Measurements from ENCODE around the gene PCDHGC5.

Gene PCDHGC5

DNA sequence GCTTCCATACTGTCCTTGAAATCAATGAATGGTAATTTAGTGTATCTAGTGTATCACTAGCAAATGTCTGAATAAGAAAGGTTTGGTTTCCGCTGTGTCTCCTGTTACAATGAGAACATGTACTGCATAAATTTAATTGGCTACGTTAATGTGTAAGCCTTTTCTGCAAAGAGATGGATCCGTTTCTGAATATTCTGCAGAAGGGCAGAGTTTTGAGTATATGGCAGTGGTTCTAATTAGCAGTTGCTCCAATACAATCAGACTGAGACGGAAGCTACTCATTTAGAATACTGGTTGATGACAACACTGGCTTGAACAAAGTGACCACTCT is 4.6 kb upstream of the PCDHGC5 start:
- no peak for DNase-seq (ENCODE audit: low read depth)

DNA sequence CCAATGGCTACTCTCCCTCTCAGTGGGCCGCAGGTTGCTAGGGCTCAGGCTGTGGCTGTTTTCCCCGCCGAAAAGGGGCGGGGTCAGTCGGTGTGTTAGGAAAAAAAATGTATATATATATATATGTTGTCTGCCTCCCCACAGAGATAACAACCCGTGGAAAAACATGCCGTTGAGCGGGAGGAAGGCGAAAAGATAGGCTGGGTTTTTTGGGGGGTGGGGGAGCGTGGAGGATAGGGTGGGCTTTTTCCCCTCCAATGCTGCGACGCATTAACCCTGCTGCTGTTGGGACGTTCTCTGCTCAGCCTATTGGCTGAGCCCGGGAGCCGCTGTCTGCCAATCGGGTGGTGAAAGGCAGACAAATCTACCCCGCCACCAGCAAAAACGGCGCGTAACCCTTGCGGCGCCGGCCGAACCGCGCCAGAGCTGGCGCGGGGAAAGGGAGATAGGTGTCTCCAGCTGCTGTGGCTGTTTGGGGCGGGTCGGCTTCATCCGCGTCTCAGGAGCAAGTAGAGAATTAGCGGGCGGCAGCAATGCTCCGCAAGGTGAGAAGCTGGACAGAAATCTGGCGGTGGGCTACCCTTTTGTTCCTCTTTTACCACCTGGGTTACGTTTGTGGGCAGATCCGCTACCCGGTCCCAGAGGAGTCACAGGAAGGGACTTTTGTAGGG is 4.1 kb upstream of the PCDHGC5 start, which contains the start of gene PCDHGC4:
PCDHGC4 (plus strand) TSS at position 390 of the 671 bp plus-strand sequence; CDS start at position 534, 144 bp downstream.
- H3K4me3 ChIP-seq (ENCODE audit: low read depth, low read length) = no peak within 1 kb of the TSS
- no peak for DNase-seq (ENCODE audit: low read depth)
- TF ChIP-seq, protein P1, sequence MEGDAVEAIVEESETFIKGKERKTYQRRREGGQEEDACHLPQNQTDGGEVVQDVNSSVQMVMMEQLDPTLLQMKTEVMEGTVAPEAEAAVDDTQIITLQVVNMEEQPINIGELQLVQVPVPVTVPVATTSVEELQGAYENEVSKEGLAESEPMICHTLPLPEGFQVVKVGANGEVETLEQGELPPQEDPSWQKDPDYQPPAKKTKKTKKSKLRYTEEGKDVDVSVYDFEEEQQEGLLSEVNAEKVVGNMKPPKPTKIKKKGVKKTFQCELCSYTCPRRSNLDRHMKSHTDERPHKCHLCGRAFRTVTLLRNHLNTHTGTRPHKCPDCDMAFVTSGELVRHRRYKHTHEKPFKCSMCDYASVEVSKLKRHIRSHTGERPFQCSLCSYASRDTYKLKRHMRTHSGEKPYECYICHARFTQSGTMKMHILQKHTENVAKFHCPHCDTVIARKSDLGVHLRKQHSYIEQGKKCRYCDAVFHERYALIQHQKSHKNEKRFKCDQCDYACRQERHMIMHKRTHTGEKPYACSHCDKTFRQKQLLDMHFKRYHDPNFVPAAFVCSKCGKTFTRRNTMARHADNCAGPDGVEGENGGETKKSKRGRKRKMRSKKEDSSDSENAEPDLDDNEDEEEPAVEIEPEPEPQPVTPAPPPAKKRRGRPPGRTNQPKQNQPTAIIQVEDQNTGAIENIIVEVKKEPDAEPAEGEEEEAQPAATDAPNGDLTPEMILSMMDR (IDR thresholded peaks at IDR 0.05; ENCODE audit: control insufficient read depth, extremely low read depth, insufficient read depth) = no peak

More for the DNA sequence above, 4.6 kb upstream of the PCDHGC5 start:
- TF ChIP-seq, protein P1 (IDR thresholded peaks at IDR 0.05; ENCODE audit: control insufficient read depth, extremely low read depth, insufficient read depth) = no peak
- H3K4me3 ChIP-seq (ENCODE audit: low read depth, low read length) = no peak overlapping the region

DNA sequence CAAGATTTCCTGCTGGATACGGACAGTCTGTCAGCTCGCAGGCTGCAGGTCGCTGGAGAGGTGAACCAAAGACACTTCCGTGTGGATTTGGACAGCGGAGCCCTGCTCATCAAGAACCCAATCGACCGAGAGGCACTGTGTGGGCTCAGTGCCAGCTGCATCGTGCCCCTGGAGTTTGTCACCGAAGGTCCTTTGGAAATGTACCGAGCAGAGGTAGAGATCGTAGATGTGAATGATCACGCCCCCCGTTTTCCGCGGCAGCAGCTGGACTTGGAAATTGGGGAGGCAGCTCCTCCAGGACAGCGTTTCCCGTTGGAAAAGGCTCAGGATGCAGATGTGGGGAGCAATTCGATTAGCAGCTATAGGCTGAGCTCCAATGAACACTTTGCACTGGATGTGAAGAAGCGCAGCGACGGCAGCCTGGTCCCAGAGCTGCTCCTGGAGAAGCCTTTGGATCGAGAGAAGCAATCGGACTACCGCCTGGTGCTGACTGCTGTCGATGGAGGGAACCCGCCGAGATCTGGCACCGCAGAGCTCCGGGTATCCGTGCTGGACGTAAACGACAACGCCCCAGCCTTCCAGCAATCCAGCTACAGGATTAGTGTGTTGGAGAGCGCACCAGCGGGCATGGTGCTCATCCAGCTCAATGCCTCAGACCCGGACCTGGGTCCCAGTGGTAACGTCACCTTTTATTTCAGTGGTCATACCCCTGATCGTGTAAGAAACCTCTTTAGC is 3.4 kb upstream of the PCDHGC5 start:
- TF ChIP-seq, protein P1 (IDR thresholded peaks at IDR 0.05; ENCODE audit: control insufficient read depth, extremely low read depth, insufficient read depth) = no peak
- no peak for DNase-seq (ENCODE audit: low read depth)
- H3K4me3 ChIP-seq (ENCODE audit: low read depth, low read length) = no peak overlapping the region

DNA sequence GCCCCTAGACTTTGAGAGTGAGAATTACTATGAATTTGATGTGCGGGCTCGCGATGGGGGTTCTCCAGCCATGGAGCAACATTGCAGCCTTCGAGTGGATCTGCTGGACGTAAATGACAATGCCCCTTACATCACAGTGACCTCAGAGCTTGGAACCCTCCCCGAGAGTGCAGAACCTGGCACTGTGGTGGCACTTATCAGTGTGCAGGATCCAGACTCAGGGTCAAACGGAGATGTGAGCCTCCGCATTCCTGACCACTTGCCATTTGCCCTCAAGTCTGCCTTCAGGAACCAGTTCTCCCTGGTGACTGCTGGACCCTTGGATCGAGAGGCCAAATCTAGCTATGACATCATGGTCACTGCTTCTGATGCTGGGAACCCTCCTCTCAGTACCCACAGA is 2.8 kb upstream of the PCDHGC5 start:
- TF ChIP-seq, protein P1 (IDR thresholded peaks at IDR 0.05; ENCODE audit: control insufficient read depth, extremely low read depth, insufficient read depth) = no peak
- H3K4me3 ChIP-seq (ENCODE audit: low read depth, low read length) = no peak overlapping the region
- no peak for DNase-seq (ENCODE audit: low read depth)

DNA sequence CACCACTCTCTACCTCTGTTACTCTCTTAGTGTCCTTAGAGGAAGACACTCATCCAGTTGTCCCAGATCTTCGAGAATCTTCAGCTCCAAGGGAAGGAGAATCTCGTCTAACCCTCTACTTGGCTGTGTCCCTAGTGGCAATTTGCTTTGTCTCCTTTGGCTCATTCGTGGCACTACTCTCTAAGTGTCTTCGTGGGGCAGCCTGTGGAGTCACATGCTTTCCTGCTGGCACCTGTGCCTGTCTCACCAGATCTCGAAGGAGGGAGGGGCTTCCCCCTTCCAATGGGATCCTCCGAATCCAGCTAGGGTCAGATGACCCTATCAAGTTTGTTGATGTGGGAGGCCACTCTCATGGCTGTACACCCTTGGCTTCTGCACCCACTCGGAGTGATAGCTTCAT is 1.8 kb upstream of the PCDHGC5 start:
- TF ChIP-seq, protein P1 (IDR thresholded peaks at IDR 0.05; ENCODE audit: control insufficient read depth, extremely low read depth, insufficient read depth) = no peak
- no peak for DNase-seq (ENCODE audit: low read depth)
- H3K4me3 ChIP-seq (ENCODE audit: low read depth, low read length) = no peak overlapping the region

DNA sequence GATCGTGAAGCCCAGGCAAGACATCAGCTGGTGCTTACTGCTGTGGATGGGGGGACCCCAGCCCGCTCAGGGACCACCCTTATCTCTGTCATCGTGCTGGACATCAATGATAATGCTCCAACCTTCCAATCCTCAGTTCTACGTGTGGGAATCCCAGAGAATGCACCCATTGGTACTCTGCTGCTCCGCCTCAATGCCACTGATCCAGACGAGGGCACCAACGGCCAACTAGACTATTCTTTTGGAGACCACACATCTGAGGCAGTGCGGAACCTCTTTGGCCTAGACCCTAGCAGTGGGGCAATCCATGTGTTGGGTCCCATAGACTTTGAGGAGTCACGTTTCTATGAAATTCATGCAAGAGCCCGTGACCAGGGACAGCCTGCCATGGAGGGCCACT is 960 bp downstream of the PCDHGC5 start:
- DNase-seq (ENCODE audit: low read depth) = no peak
- H3K4me3 ChIP-seq (ENCODE audit: low read depth, low read length) = no peak overlapping the region
- TF ChIP-seq, protein P1 (IDR thresholded peaks at IDR 0.05; ENCODE audit: control insufficient read depth, extremely low read depth, insufficient read depth) = no peak
